ENCODE data around the gene COL1A2. TPM values are rescaled to one million over a fixed set of nuclear protein-coding genes. Genes with fewer than 3 reads are reported as not detected.

Gene COL1A2
- total RNA-seq, 1 donor from 2014 or later: 6,748 TPM

DNA sequence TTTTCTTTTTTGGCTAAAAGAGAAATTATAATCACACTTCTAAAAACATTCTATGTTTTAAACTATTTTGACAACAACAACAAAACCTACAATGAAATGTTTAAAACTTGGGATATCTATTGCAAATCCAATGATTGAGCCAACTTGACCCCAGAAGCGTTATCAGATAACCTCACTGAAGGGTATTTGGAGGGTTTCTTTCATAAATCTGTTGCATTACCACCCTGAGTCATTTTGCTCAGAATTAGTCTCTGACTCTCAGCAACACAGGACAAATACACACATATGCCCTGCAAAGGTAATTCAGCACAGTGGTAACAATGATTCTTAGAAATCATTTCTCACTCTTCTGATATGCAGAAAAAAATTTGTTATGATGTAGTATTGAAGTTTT, 2.3 kb upstream of the COL1A2 start:
- peaks cover 17% of the 10 kb centered on the region for H4K20me1 ChIP-seq (ENCODE audit: insufficient read depth, low read length)
- TF ChIP-seq EZH2 (IDR thresholded peaks at IDR 0.05; ENCODE audit: insufficient read depth, low read length): no peak
- TF ChIP-seq, protein P1, sequence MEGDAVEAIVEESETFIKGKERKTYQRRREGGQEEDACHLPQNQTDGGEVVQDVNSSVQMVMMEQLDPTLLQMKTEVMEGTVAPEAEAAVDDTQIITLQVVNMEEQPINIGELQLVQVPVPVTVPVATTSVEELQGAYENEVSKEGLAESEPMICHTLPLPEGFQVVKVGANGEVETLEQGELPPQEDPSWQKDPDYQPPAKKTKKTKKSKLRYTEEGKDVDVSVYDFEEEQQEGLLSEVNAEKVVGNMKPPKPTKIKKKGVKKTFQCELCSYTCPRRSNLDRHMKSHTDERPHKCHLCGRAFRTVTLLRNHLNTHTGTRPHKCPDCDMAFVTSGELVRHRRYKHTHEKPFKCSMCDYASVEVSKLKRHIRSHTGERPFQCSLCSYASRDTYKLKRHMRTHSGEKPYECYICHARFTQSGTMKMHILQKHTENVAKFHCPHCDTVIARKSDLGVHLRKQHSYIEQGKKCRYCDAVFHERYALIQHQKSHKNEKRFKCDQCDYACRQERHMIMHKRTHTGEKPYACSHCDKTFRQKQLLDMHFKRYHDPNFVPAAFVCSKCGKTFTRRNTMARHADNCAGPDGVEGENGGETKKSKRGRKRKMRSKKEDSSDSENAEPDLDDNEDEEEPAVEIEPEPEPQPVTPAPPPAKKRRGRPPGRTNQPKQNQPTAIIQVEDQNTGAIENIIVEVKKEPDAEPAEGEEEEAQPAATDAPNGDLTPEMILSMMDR (IDR thresholded peaks at IDR 0.05; ENCODE audit: insufficient read depth, low read depth, low read length): no peak
- no peaks in the 10 kb centered on the region for H3K9me3 ChIP-seq (ENCODE audit: insufficient read depth, low read depth, low read length)
- H3K4me3 Mint-ChIP-seq (ENCODE audit: unreplicated experiment): peak overlapping the region; percentile 79
- H3K9ac ChIP-seq (ENCODE audit: low read length): peak overlapping the region; percentile 99
- H3K36me3 ChIP-seq (ENCODE audit: insufficient read depth, low read length): peaks cover 9% of the 10 kb centered on the region
- H3K4me2 ChIP-seq (ENCODE audit: low read length): peak overlapping the region; percentile 86
- H3K79me2 ChIP-seq (ENCODE audit: insufficient read depth, low read length): peaks cover 35% of the 10 kb centered on the region
- FAIRE-seq: no peak
- no peak for DNase-seq (ENCODE audit: low read depth)
- H3K27ac Mint-ChIP-seq (ENCODE audit: unreplicated experiment): peak overlapping the region; percentile 100
- peak overlapping the region; percentile 33 for H3K4me3 ChIP-seq (ENCODE audit: insufficient read depth, low read depth, low read length)
- no peaks in the 10 kb centered on the region for H3K27me3 ChIP-seq (ENCODE audit: insufficient read depth, low read length)
- peaks cover 28% of the 10 kb centered on the region for H3K4me1 ChIP-seq (ENCODE audit: insufficient read depth, low read length)
- H3K27me3 Mint-ChIP-seq (ENCODE audit: low read depth, unreplicated experiment): no peaks in the 10 kb centered on the region
- no peaks in the 10 kb centered on the region for H3K9me3 Mint-ChIP-seq (ENCODE audit: unreplicated experiment)
- H3K36me3 Mint-ChIP-seq (ENCODE audit: low read depth, unreplicated experiment): peaks cover 20% of the 10 kb centered on the region
- no peak overlapping the region for H2AFZ ChIP-seq (ENCODE audit: low read depth, low read length)
- peaks cover 39% of the 10 kb centered on the region for H3K4me1 Mint-ChIP-seq (ENCODE audit: low read depth, unreplicated experiment)
- H3K27ac ChIP-seq (ENCODE audit: low read depth, low read length): peak overlapping the region; percentile 96

DNA sequence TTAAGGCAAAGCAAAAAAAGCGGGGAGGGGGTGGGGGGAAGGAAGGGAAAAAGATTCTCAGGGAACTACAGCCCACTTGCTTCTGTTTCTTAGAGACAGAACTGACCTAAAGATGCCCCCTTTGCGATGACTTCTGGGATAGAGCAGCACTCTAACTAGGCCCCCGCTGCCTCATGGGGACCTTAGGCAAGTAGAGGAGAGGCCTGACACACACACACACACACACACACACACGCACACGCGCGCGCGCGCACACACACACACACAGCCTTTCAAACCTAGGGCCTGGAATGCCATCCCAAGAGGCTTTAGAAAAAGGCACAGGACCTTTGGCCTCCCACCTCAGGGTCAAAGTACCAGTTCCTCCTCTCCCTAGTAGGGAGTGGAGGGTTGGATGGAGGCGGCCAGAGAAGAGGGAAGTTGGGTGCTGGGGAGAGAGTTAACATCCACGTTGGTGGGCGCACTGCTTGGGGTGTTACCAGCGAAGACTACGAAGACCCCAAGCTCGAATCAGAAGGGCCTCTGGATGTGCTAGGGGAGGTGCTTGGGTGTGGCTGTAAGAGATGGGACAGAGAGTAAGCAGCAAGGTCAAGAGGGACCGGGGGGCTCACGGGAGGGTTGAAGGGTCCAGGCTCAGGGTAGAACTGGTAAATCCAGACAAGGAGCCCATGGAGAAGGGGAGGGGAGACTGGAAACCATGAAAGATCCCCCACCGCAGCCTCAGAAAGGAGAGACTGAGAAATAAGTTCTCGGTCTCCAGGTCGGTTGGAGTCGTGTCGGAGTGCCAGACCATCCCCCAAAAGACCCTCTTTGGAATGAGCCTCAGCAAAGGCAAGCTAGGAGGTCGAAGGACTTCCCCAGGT, 1.2 kb upstream of the COL1A2 start:
- no peak for TF ChIP-seq EZH2 (IDR thresholded peaks at IDR 0.05; ENCODE audit: insufficient read depth, low read length)
- TF ChIP-seq, protein P1 (IDR thresholded peaks at IDR 0.05; ENCODE audit: insufficient read depth, low read depth, low read length): no peak
- H3K36me3 Mint-ChIP-seq (ENCODE audit: low read depth, unreplicated experiment): peaks cover 26% of the 10 kb centered on the region
- peak overlapping the region; percentile 99 for H3K9ac ChIP-seq (ENCODE audit: low read length)

DNA sequence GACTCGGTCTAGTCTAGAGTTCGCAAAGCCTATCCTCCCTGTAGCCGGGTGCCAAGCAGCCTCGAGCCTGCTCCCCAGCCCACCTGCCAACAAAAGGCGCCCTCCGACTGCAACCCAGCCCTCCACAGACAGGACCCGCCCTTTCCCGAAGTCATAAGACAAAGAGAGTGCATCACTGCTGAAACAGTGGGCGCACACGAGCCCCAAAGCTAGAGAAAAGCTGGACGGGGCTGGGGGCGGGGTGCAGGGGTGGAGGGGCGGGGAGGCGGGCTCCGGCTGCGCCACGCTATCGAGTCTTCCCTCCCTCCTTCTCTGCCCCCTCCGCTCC, 622 bp upstream of the COL1A2 start:
- H3K27ac ChIP-seq (ENCODE audit: low read depth, low read length): peak overlapping the region; percentile 96
- Mint-ChIP-seq H3K27me3 (ENCODE audit: low read depth, unreplicated experiment) (no peaks in the 10 kb centered on the region), H3K4me3 (ENCODE audit: unreplicated experiment) (peak overlapping the region; percentile 100), H3K4me1 (ENCODE audit: low read depth, unreplicated experiment) (peaks cover 39% of the 10 kb centered on the region), H3K27ac (ENCODE audit: unreplicated experiment) (peak overlapping the region; percentile 100), H3K9me3 (ENCODE audit: unreplicated experiment) (no peaks in the 10 kb centered on the region), H3K36me3 (ENCODE audit: low read depth, unreplicated experiment) (peaks cover 29% of the 10 kb centered on the region)
- H4K20me1 ChIP-seq (ENCODE audit: insufficient read depth, low read length): peaks cover 25% of the 10 kb centered on the region
- H3K4me1 ChIP-seq (ENCODE audit: insufficient read depth, low read length): peaks cover 28% of the 10 kb centered on the region
- peak overlapping the region; percentile 86 for H3K4me2 ChIP-seq (ENCODE audit: low read length)
- H3K79me2 ChIP-seq (ENCODE audit: insufficient read depth, low read length): peaks cover 52% of the 10 kb centered on the region
- H3K27me3 ChIP-seq (ENCODE audit: insufficient read depth, low read length): no peaks in the 10 kb centered on the region
- DNase-seq (ENCODE audit: low read depth) (peak; percentile 65), FAIRE-seq (no peak)
- peak overlapping the region; percentile 97 for H3K4me3 ChIP-seq (ENCODE audit: insufficient read depth, low read depth, low read length)
- H3K9ac ChIP-seq (ENCODE audit: low read length): peak overlapping the region; percentile 99
- TF ChIP-seq, protein P1 (IDR thresholded peaks at IDR 0.05; ENCODE audit: insufficient read depth, low read depth, low read length): no peak
- no peak for TF ChIP-seq EZH2 (IDR thresholded peaks at IDR 0.05; ENCODE audit: insufficient read depth, low read length)
- no peaks in the 10 kb centered on the region for H3K9me3 ChIP-seq (ENCODE audit: insufficient read depth, low read depth, low read length)
- H2AFZ ChIP-seq (ENCODE audit: low read depth, low read length): no peak overlapping the region
- H3K36me3 ChIP-seq (ENCODE audit: insufficient read depth, low read length): peaks cover 18% of the 10 kb centered on the region

More for the DNA sequence above, 1.2 kb upstream of the COL1A2 start:
- Histone ChIP-seq H3K79me2 (ENCODE audit: insufficient read depth, low read length) (peaks cover 46% of the 10 kb centered on the region), H3K27me3 (ENCODE audit: insufficient read depth, low read length) (no peaks in the 10 kb centered on the region), H3K27ac (ENCODE audit: low read depth, low read length) (peak overlapping the region; percentile 96), H3K4me2 (ENCODE audit: low read length) (peak overlapping the region; percentile 86), H2AFZ (ENCODE audit: low read depth, low read length) (no peak overlapping the region), H3K4me1 (ENCODE audit: insufficient read depth, low read length) (peaks cover 28% of the 10 kb centered on the region), H3K9me3 (ENCODE audit: insufficient read depth, low read depth, low read length) (no peaks in the 10 kb centered on the region), H4K20me1 (ENCODE audit: insufficient read depth, low read length) (peaks cover 22% of the 10 kb centered on the region), H3K4me3 (ENCODE audit: insufficient read depth, low read depth, low read length) (peak overlapping the region; percentile 97), H3K36me3 (ENCODE audit: insufficient read depth, low read length) (peaks cover 12% of the 10 kb centered on the region)
- Mint-ChIP-seq H3K27ac (ENCODE audit: unreplicated experiment) (peak overlapping the region; percentile 100), H3K9me3 (ENCODE audit: unreplicated experiment) (no peaks in the 10 kb centered on the region), H3K4me3 (ENCODE audit: unreplicated experiment) (peak overlapping the region; percentile 79), H3K4me1 (ENCODE audit: low read depth, unreplicated experiment) (peaks cover 39% of the 10 kb centered on the region), H3K27me3 (ENCODE audit: low read depth, unreplicated experiment) (no peaks in the 10 kb centered on the region)
- FAIRE-seq (no peak), DNase-seq (ENCODE audit: low read depth) (no peak)
